ENCODE results near the gene CRYGB. TPM values are rescaled to one million over a fixed set of nuclear protein-coding genes. Genes with fewer than 3 reads are reported as not detected.
"Not testable (repeated sequence)": the region's sequence is repeated elsewhere in the genome, so short reads cannot be mapped to it uniquely, and the experiment has no call there.

The CRYGB gene
- polyA plus RNA-seq, 1 of the 3 experiments (the other 2 are of a cell fraction), result not detected

- not testable (repeated sequence) for H2AFZ ChIP-seq (ENCODE audit: low read depth)
- CTCF ChIA-PET, result interaction anchor here (0.9 kb wide), 1 partner anchor 26 kb away, joined by 3 read pairs; no protein-coding TSS in a partner anchor
- 92% methylated on average over 35 of the region's 46 CpGs for WGBS (ENCODE audit: low lambda C conversion rate)
Measured at GRCh38 chr2:208124013-208124715, 21.8 kb downstream of the CRYGB start, which contains the start of gene CRYGD. CRYGD (minus strand) TSS chr2:208124524; CDS start chr2:208124473, 51 bp downstream.

DNA sequence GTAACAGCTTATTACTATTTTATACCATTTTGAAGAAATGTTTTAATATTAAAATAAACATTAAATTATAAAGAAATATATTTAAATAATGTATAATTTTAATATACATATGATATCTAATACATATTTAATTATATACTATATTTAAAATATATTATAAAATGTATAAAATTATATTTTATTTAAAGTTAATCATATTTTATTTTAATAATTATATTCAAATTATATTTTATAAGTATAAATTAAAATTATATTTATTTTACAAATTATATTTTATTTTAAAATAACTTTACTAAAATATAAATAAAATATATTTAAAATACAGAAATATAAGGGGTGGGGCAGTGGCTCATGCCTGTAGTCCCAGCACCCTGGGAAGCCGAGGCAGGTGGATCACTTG, 23.7 kb downstream of the CRYGB start:
- Histone ChIP-seq H3K36me3 (replicated peaks in 1 of 2; ENCODE audit: control insufficient read depth in 1 of 2, insufficient read depth in 2 of 2, low read length in 1 of 2) (no peaks in the 10 kb centered on the region), H2AFZ (ENCODE audit: low read depth) (no peak overlapping the region), H3K9me3 (no peaks in the 10 kb centered on the region), H3K79me2 (ENCODE audit: insufficient read depth) (no peaks in the 10 kb centered on the region), H3K27ac (ENCODE audit: low read depth in 2 of 2, low read length in 1 of 2) (no peak overlapping the region), H3F3A (replicated peaks; ENCODE audit: insufficient read depth) (no peaks in the 10 kb centered on the region), H3K27me3 (ENCODE audit: insufficient read depth) (no peaks in the 10 kb centered on the region), H3K4me3 (ENCODE audit: low read depth in 2 of 2, low read length in 1 of 2) (no peak overlapping the region), H3K9me2 (no peaks in the 10 kb centered on the region), H3K9ac (no peak overlapping the region), H3K4me2 (no peak overlapping the region), H4K20me1 (ENCODE audit: insufficient read depth) (no peaks in the 10 kb centered on the region), H3K4me1 (ENCODE audit: control insufficient read depth in 1 of 2, insufficient read depth in 2 of 2, low read depth in 1 of 2, low read length in 1 of 2) (no peaks in the 10 kb centered on the region)
- no peak for DNase-seq
- TF ChIP-seq EZH2phosphoT487 (IDR thresholded peaks at IDR 0.05; ENCODE audit: borderline replicate concordance, low read depth) (no peak), NRF1 (IDR thresholded peaks at IDR 0.05; ENCODE audit: low read depth, low read length) (no peak), POLR2AphosphoS5 (IDR thresholded peaks at IDR 0.05; ENCODE audit: low read depth, low read length) (no peak), CTCF (IDR thresholded peaks at IDR 0.05) (no peak), RXRA (IDR thresholded peaks at IDR 0.05; ENCODE audit: borderline replicate concordance, low read depth) (no peak), TAF1 (IDR thresholded peaks at IDR 0.05; ENCODE audit: borderline replicate concordance, low read depth, low read length) (no peak), FOXJ3 (CRISPR knock-in tag; IDR thresholded peaks at IDR 0.05) (no peak), RFX5 (IDR thresholded peaks at IDR 0.05; ENCODE audit: low read length) (no peak), FOSL2 (IDR thresholded peaks at IDR 0.05; ENCODE audit: borderline replicate concordance, low read depth) (no peak), JUND (IDR thresholded peaks at IDR 0.05) (no peak), EP300 (IDR thresholded peaks at IDR 0.05; ENCODE audit: borderline replicate concordance in 1 of 2, low read depth in 1 of 2, low read length in 1 of 2) (no peak)
- TF ChIP-seq, protein P1, sequence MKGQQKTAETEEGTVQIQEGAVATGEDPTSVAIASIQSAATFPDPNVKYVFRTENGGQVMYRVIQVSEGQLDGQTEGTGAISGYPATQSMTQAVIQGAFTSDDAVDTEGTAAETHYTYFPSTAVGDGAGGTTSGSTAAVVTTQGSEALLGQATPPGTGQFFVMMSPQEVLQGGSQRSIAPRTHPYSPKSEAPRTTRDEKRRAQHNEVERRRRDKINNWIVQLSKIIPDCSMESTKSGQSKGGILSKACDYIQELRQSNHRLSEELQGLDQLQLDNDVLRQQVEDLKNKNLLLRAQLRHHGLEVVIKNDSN (IDR thresholded peaks at IDR 0.05; ENCODE audit: borderline replicate concordance, low read depth), result no peak
- TF ChIP-seq, protein P2, sequence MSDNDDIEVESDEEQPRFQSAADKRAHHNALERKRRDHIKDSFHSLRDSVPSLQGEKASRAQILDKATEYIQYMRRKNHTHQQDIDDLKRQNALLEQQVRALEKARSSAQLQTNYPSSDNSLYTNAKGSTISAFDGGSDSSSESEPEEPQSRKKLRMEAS (IDR thresholded peaks at IDR 0.05; ENCODE audit: low read depth), result no peak
- CTCF ChIA-PET, result interaction anchor here (0.9 to 1.9 kb wide), 2 partner anchors 20 to 54 kb away, joined by 3 to 4 read pairs; no protein-coding TSS in a partner anchor
- POLR2A ChIA-PET, result no interaction called here
- 89% methylated on average over 1 of the region's 1 CpG for WGBS (ENCODE audit: low lambda C conversion rate)

More at GRCh38 chr2:208124013-208124715, 21.8 kb downstream of the CRYGB start, which contains the start of gene CRYGD:
- H3K27me3 ChIP-seq (ENCODE audit: insufficient read depth); H3K36me3 ChIP-seq (replicated peaks in 1 of 2; ENCODE audit: control insufficient read depth in 1 of 2, insufficient read depth in 2 of 2, low read length in 1 of 2); H3K9ac ChIP-seq; H3K4me2 ChIP-seq; H3K9me3 ChIP-seq; H3K4me1 ChIP-seq (ENCODE audit: control insufficient read depth in 1 of 2, insufficient read depth in 2 of 2, low read depth in 1 of 2, low read length in 1 of 2); H3K79me2 ChIP-seq (ENCODE audit: insufficient read depth); H3F3A ChIP-seq (replicated peaks; ENCODE audit: insufficient read depth); H3K9me2 ChIP-seq; POLR2A ChIA-PET; H3K27ac ChIP-seq (ENCODE audit: low read depth in 2 of 2, low read length in 1 of 2); H3K4me3 ChIP-seq (ENCODE audit: low read depth in 2 of 2, low read length in 1 of 2); H4K20me1 ChIP-seq (ENCODE audit: insufficient read depth): not testable (repeated sequence)
- peak; percentile 49 for DNase-seq
